NB4 (cell line): ENCODE data around the gene PTPRG.

ENCODE experiments used
- DNase-seq: peaks from one replicate; pipeline ENCODE4 v3.0.0; 2010; ENCODE audit warnings: low read depth
- H3K4me3 ChIP-seq: one replicate; pipeline ENCODE4 v1.5.1; 2011; ENCODE audit warnings: mild to moderate bottlenecking, low read depth, low read length, moderate library complexity
- MYC ChIP-seq: IDR thresholded peaks from 2 replicates; pipeline ENCODE4 v1.6.1; 2011; ENCODE audit warnings: low read depth, low read length
- POLR2A ChIP-seq: IDR thresholded peaks from 2 replicates; pipeline ENCODE4 v1.6.1; 2011; ENCODE audit warnings: mild to moderate bottlenecking; ENCODE audit not compliant: insufficient read length; ENCODE audit errors: extremely low read depth
- TF ChIP-seq, protein P1 (sequence below): IDR thresholded peaks from one replicate; pipeline ENCODE4 v1.5.1; 2012; ENCODE audit warnings: low read depth, low read length
- TF ChIP-seq, protein P2 (sequence below): IDR thresholded peaks from 2 replicates; pipeline ENCODE4 v1.6.1; 2011; ENCODE audit warnings: low read depth, low read length

The PTPRG gene

DNA sequence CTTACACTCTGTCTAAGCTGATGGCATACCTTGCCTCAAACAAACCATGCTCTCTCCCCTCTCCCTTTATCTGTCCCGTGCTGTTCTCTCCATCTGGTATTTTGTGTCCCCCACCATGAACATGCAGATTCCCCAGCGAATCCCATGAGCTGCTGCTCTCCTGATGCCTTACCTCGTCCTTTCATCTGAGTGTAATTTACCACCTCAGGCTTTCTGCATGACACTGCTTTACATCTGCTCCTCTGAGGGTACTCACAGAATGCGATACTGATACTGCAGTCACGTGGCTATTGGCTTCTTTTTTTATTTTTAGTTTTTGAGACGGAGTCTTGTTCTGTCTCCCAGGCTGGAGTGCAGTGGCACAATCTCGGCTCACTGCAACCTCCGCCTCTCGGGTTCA lies 341.7 kb downstream of the PTPRG start:
- H3K4me3 ChIP-seq: no peak overlapping the region
- TF ChIP-seq, protein P1, sequence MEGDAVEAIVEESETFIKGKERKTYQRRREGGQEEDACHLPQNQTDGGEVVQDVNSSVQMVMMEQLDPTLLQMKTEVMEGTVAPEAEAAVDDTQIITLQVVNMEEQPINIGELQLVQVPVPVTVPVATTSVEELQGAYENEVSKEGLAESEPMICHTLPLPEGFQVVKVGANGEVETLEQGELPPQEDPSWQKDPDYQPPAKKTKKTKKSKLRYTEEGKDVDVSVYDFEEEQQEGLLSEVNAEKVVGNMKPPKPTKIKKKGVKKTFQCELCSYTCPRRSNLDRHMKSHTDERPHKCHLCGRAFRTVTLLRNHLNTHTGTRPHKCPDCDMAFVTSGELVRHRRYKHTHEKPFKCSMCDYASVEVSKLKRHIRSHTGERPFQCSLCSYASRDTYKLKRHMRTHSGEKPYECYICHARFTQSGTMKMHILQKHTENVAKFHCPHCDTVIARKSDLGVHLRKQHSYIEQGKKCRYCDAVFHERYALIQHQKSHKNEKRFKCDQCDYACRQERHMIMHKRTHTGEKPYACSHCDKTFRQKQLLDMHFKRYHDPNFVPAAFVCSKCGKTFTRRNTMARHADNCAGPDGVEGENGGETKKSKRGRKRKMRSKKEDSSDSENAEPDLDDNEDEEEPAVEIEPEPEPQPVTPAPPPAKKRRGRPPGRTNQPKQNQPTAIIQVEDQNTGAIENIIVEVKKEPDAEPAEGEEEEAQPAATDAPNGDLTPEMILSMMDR: no peak
- TF ChIP-seq MYC (no peak), POLR2A (no peak)
- TF ChIP-seq, protein P2, sequence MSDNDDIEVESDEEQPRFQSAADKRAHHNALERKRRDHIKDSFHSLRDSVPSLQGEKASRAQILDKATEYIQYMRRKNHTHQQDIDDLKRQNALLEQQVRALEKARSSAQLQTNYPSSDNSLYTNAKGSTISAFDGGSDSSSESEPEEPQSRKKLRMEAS: no peak
- no peak for DNase-seq

DNA sequence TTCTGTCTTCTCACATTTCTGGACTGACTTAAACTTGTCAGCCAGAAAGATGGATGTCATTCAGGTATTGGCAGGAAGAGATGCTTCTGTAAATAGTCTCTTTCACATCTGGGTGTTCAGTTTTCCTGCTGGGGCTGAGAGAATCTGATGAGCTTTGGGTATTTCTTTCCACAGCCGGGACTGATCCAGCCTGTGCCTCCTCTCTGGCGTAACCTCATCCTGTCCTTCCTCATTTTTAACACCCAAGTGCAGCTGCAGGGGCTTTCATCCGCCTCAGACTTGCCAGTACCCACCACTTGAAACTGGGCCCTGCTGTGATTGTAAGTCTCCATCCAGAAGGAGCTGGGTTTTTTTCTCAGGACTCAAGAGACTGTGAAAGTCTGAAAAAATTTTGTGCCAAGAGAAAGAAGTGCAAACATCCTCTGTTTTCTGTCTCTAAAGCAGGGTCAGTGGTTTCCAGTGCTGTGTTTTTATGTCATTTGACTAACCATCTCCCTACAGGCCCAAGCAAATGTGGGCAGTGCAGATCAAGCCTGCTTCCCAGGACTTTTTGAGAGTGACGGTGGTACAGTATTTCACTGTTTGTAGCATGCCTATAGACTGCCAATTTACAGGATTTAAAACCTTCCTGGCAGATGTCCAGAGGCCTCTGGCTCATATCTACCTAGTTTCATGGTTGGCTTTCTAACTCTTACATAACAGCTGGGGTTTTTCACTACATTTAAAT lies 342.7 kb downstream of the PTPRG start:
- no peak overlapping the region for H3K4me3 ChIP-seq
- TF ChIP-seq, protein P1: no peak
- TF ChIP-seq, protein P2: no peak
- TF ChIP-seq POLR2A (no peak), MYC (no peak)
- peak; percentile 1 for DNase-seq

DNA sequence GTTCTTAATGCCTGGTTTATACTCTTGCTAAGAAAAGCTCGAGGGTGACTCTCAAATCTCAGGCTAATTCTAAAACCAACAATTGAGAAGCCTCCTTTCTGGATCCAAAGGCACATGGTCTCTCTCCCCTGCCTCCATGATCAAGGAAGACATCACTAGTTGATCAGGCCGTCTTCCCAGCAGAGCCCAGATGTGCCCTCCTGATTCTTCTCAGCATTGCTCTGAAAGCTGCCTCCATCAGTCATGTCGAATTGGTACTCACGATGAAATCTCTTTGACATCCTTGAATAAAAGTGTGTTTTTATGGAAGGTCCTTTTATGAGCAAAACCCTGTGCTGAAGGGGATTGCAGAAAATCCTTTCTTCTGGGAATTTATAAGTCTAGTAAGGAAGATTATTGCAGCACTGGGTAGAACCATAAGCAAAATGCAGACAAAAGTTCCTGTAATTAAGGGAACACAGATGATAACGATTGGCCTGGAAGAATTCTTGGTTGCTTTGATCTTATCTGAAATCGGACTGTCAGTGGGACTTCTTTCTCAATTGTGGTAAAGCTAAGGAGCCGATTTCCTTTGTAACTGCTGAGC lies 345.9 kb downstream of the PTPRG start:
- H3K4me3 ChIP-seq: no peak overlapping the region
- no peak for TF ChIP-seq POLR2A
- TF ChIP-seq, protein P1: no peak
- TF ChIP-seq MYC: no peak
- TF ChIP-seq, protein P2: no peak
- DNase-seq: no peak

DNA sequence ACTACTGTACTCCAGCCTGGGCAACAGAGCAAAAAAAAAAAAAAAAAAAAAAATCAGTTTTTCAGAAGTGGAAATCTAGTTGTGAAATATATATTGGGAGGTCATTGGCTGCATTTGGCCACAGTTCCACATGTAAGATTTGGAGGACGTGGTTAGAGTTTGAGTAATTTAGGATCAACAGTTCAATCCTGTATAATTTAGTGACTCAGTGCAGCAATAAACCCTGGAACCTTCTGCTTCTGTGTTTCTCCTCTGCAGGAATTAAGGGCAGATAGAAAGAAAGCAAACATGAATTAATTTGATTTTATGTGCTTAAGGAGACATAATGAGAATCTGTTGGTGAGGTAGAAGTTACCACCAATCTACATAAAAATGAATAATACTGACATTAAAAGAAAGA lies 347.0 kb downstream of the PTPRG start:
- TF ChIP-seq, protein P1: no peak
- TF ChIP-seq MYC: no peak
- TF ChIP-seq, protein P2: no peak
- TF ChIP-seq POLR2A: no peak
- H3K4me3 ChIP-seq: no peak overlapping the region
- no peak for DNase-seq

DNA sequence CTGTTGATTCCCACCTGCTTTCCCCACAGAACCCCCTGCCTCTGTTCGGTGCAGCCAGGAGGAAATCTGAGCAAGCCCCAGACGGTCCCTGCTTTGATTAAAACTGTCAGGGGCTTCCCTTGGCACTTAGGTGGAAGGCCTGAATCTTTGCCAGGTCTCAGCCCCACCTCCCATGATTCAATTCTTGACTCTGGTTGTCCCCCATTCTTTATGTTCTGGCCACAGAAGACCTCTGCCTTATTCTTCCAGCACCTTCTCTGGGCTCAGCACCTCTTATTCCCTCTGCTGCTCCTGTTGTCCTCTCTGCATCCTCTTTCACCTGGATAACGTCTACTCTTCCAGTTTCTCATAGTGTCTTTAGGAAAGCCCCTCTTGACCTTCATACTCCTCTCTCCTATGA lies 349.4 kb downstream of the PTPRG start:
- TF ChIP-seq, protein P1: no peak
- no peak overlapping the region for H3K4me3 ChIP-seq
- no peak for DNase-seq

DNA sequence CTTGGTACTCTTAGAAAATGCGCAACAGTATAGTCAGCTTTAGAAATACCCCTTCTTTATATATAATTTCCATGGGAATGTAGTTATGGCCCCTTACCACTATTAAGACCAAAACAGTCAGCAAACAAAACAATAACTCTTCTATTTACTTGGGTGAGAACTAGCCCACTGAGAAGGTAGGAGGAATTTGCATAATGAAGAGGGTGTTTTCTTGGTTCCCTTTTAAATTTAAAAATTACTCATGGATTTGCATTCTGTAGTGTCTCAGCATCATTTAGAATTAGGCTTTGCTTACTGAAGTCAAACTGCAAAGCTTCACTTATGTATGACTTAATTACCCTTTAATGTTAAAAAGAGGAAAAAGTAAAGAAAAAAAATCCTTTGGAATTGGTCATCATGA lies 350.8 kb downstream of the PTPRG start:
- no peak overlapping the region for H3K4me3 ChIP-seq
- TF ChIP-seq MYC (no peak), POLR2A (no peak)
- TF ChIP-seq, protein P2: no peak
- TF ChIP-seq, protein P1: no peak
- no peak for DNase-seq
